ENCODE measurements around the gene HIBCH.
"Not testable (repeated sequence)": the region's sequence is repeated elsewhere in the genome, so short reads cannot be mapped to it uniquely, and the experiment has no call there.

Gene HIBCH, protein sequence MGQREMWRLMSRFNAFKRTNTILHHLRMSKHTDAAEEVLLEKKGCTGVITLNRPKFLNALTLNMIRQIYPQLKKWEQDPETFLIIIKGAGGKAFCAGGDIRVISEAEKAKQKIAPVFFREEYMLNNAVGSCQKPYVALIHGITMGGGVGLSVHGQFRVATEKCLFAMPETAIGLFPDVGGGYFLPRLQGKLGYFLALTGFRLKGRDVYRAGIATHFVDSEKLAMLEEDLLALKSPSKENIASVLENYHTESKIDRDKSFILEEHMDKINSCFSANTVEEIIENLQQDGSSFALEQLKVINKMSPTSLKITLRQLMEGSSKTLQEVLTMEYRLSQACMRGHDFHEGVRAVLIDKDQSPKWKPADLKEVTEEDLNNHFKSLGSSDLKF

DNA sequence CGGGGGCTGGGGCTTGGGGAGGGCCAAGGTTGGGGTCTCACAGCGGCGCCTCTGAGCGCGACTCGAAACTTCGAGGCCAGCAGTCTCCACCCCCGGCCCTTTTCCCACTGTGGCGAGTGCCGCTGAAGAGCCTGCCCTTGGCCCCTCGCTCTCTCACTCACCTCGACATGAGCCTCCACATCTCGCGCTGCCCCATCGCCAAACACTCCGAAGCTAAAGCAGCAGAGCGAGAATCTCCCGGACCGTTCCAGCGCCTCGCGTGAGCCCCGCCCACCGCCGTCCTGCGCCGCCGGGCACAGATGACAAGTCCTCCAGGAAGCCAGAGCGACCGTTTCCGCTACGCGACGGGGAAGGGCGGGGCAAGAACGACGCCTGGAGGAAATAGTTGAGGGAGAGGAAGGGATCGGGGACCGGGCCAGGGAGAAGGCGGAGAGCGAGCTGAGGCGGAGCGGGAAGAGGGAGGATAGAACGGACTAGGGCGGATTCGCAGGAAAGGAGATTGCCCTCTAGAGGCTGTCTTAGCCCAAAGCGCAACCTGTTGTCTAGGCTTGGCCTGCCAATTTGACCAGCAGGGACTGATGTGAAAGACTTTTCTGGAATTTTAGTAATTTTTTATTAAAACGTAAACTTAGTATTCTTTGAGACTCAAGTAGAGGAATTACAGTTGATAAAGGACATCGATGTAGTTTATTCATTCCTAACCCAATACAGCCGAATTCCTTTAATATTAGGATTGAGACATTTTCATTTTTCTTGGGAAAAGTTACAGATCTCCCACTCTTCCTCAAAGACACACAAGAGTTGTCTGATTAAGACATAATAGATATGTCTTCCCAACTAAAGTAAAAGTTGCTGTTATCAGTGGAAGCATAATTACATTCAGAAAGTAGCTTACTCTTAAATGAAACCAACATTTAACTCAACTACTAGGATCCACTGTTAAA lies at the start of gene HIBCH:
TSS of gene HIBCH (minus strand) at position 272 of the 944 bp plus-strand sequence. CDS start at position 196, 76 bp downstream.
- peak; percentile 80 for DNase-seq (ENCODE audit: low read depth)

DNA sequence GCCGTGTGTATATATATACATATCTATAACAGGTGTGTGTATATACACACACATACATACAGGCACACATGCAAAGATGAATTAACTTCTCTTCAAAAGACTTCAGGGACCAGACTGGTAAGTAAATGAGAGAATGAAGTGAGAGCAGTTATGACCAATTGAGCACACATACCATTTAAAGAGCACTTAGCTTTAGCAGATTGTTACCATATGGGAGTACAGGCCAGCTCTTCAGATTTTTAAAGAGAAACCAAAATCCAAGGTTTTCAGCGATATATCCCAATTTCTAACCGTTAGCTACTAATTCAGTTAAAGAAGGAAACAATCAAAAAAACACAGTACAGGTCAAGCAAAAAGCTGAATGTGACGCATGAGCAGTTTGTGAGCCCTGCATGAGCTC lies 47.5 kb upstream of the HIBCH start:
- DNase-seq (ENCODE audit: low read depth), result no peak

DNA sequence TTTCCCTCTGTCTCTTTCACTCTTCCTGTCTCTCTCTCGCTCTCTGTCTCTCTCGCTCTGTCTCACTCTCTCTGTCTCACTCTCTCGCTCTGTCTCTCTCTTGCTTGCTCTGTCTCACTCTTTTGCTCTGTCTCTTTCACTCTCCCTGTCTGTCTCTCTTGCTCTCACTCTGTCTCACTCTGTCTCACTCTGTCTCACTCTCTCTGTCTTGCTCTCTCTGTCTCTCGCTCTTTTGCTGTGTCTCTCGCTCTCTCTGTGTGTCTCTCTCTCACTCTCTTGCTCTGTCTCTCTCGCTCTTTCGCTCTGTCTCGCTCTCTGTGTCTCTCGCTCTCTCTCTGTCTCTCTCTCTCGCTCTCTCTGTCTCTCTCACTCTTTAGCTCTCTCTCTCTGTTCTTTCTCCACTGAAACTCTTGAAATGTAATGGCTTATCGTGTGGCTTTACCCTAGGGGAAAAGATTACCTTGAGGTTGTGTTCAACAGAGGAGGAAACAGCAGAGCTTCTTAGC lies 46.7 kb upstream of the HIBCH start:
- no peak for DNase-seq (ENCODE audit: low read depth)

DNA sequence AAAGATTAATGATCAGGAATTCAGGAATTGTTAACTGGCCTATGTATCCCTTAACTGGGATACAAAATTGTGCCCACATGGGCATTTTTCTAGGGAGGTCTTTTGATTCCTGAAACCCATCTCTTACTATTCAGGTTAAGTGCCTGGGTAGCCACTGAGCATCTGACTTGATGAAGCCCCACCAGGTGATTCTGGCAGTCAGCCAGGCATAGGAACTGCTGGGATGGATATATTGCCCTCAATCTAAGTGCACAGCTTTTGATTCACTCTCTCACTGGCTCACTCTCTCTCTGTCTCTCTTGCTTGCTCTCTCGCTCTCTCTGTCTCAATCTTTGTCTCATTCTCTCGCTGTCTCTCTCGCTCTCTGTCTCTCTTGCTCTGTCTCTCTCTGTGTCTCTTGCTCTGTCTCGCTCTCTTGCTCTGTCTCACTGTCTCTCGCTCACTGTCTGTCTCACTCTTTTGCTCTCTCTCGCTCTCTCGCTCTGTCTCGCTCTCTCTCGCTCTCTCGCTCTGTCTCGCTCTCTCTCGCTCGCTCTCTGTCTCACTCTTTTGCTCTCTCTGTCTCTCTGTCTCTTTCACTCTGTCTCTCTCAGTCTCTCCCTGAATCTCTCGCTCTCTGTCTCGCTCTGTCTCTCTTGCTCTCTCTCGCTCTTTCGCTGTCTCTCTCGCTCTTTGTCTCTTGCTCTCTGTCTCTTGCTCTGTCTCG lies 46.0 kb upstream of the HIBCH start:
- DNase-seq (ENCODE audit: low read depth), result no peak

DNA sequence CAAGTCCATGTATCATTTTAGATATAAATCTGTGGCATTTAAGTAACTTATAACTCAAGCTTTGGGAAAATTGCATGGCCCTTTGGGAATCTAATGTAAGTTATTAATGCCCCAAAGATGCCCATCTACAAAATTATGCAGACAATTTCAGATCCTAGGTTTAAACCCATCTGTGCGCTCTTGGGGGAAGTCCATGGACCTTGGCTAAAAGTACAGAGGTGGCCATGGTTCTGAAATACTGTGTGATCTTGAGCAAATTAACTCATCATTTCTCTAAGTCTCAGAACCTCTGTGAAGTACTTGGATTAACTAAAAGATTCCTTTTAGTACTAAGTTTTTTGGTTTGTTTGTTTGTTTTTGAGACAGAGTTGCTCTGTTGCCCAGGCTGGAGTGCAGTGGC lies 43.3 kb upstream of the HIBCH start:
- DNase-seq (ENCODE audit: low read depth), result no peak

DNA sequence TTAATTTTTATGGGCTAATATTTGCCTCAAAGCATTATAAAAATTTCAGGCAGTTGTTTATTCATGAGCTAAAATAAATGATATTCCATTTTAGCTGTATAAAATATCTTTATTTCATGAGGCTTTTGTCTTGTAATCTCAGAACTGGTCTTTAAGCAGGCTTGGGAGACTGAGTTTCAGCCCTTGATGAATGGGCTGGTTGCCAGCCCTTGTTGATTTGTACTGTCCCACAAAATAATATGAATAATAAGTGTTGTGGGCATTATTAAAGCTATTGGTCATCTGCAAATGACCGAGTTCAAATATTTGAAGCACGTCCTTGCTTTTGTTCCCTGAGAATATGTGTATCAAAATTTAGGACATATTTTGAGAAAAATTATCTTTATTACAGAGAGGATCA lies 41.9 kb upstream of the HIBCH start:
- DNase-seq (ENCODE audit: low read depth), result no peak

DNA sequence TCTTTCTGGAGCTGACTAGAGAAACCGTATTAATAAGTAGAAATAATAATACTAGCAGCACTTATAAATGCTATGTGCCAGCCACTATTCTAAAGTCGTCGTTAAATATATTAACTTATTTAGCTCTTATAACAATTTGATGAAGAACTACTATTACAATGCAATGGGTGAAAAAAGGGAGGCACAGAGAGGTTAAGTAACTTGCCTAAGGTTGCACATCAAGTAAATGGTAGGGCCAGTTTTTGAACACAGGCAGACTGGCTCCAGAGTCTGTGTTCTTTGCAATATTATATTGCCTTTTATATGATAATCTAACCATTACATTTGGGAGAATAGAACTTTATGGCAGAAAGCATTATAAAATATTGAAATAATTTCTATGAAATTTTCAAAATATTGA lies 41.3 kb upstream of the HIBCH start:
- no peak for DNase-seq (ENCODE audit: low read depth)

DNA sequence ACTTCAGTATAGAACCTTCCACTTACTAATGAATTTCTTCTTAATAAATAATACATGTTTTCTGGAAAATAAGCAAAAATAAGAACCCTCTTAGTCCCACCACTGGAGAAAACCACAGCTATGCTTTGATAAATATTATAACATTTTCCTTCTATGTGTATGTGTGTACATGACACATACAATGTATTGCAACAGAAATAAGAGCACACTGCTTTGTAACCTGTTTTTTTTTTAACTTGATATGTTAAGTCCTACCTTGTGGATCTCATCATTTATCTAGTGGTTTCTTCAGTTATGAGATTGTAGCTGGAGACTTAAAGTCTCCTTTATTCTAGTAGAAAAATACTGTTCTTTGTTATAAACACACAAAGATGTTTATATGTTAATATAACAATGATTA lies 40.9 kb upstream of the HIBCH start:
- no peak for DNase-seq (ENCODE audit: low read depth)

DNA sequence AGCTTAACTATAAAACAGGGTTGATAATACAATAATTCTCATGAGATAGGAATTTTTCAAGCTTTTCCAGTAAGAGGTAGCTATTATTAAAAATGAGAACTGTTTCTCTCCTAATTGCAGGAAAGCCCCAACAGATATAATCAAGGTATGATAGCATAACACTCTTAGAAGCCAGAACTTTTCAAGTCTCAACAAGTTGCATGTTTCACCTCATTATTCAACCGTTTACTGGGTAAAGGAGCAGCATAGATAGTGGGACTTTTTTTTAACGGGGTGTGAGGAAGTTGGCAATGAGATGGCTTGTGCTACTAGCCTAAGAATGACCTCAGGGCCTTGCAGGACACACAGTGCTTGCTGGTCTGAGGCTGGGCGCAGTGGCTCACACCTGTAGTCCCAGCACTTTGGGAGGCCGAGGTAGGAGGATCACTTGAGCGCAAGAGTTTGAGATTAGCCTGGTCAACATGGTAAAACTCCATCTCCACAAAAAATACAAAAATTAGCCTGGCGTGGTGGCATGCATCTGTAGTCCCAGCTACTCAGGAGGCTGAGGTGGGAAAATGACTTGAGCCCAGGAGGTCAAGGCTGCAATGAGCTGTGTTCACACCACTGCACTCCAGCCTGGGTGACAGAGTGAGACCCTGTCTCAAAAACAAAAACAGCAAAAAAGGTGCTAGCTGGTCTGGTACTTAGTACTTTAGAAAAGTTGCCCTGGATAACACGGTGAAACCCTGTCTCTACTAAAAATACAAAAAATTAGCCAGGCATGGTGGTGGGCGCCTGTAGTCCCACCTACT lies 39.2 kb upstream of the HIBCH start:
- not testable (repeated sequence) for DNase-seq (ENCODE audit: low read depth)

DNA sequence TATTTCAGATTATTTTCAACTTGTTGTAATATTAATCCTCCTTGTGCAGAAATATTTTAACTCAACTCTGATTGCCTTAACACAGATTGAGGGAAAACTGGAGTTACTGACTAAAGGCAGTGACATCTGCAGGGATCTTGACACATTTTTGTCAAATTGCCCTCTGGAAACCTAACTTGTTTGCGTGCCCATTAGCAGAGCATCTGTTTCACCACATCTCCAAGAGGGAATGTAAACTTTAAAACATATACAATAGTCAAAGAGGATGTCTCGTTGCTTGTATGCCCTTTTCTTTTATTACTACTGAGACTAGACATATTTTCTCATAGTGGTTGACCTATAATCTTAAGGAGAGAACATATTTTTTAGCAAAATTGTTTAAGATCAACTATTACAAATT lies 38.0 kb upstream of the HIBCH start:
- DNase-seq (ENCODE audit: low read depth), result no peak

DNA sequence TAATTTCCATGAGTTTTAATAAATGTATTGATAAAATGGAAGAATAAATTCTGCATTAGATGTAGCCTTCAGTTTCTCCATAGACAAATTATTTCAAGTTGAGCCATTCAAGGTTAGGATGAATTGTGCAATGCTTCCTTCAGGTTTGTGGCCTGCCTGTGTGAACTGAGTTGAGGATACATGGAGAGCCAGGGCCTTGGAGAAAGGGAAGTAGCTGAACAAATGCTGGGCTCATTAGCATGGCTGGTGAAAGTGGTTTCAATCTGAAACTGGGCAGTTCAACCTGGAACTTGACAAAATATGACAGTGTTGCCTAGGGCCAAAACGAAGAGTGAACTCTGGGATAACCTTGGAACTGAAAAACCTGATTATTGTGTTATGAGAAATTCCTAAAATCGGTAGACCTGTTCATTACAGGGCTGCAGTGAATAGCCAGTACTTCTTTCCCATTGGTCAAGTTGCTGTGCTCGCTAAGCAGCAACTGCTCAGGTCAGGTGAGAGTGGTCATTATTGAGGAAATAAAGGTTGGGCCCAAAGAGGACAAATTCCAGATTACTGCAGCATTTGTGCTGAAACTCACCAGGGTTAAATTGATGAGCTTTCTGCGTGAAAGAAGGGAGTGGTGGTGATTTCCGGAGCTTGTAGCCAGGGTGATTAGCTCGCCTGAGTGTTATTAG lies 36.5 kb upstream of the HIBCH start:
- no peak for DNase-seq (ENCODE audit: low read depth)

DNA sequence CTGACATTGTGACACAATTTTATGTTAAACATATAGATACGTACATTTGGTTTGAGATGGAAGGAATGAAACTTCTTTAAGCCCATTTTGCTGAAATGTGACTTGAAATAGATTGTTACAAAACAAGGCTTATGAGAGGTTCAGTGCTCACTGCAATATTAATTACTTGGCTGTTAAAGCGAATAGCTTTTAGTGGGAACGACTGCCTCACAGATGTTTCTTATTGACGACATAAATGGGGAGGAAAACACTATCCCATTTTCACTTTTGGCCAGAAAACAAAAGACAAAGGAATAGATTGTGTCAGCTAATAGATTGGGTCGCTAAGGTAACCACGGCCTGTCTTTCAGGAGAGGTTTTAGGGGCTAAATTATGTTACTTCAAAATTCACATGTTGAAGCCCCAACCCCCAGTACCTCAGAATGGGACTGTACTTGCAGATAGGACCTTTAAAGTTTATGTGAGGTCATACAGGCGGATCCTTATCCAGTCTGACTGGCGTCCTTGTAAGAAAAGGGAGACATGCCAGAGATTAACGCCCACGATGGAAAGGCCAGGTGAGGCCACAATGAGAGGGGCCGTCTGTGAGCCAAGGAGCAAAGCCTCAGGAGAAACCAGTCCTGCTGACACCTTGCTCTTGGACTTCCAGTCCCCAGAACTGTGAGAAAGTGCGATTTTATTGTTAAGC lies 34.5 kb upstream of the HIBCH start:
- no peak for DNase-seq (ENCODE audit: low read depth)

DNA sequence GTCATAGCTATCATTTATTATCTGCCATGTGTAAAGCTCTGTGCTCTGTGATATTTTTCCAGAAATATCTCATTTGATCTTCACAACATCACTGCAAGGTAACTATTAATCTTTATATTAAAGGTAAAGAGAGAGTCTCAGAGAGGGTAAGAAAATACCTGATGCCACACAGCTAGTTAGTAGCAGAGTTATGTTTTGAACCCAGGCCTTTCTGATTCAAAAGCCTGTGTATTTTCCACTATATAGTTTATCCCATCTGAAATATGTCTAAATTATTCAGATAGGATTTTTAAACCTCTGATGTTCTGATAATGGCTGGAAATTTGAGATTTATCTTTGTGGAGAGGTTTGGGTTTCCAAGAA lies 33.9 kb upstream of the HIBCH start:
- no peak for DNase-seq (ENCODE audit: low read depth)

DNA sequence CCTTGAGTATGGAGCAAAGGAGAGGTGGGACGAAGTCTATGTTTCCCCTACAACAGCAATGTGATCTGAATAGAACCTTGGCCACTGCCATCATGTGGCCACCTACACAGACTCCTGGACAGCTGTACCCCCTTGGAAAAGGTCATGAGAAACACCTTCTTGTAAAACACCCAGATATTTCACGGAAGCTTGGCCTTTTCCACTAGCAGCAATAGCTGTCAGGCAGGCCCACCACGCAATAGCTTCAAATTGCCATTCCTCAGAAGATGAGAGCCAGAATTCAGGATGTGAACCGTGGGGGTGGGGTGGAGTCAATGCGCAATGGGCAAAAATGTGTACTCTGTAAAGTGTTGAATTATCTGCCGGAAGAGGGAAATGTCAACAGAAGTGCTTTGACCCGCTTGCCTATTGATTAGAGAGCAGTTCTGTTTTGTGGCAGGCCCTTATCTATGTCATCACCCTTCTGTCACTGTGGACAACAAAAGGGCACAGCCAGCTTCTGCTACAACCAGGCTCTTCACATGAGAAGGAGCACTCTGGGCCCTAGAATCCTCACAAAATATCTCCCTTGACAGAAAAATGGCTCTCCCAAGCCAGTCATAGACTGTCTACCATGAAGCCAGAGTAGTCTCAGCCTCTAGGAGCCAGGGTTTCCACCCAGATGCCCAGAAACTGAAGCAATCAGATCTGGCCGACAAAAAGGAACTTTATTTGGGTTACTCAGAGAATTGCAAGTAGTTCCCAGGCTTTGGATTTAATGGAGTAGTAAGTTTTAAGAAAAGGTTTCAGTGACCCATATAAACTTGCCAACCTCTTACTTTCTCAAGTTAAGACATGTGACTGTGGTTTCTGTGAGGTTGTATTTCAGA lies 33.3 kb upstream of the HIBCH start:
- no peak for DNase-seq (ENCODE audit: low read depth)

DNA sequence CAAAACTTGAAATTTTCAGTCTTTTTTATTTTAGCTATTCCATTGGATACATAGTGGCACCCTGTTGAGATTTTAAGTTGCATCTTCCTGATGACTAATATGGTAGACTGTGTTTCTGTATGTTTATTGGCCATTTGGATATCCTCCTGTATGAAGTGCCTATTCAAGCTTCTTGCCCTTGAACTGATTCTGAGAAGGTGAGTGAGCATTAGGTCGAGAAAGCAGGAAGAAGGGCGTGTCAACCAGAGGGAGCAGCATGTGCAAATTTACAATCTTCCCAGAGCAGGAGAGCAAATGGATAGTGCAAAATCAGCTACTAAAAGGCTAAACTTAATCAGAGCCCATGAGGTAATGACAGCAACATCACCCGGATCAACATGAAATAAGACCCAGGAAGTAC lies 32.3 kb upstream of the HIBCH start:
- DNase-seq (ENCODE audit: low read depth), result no peak

DNA sequence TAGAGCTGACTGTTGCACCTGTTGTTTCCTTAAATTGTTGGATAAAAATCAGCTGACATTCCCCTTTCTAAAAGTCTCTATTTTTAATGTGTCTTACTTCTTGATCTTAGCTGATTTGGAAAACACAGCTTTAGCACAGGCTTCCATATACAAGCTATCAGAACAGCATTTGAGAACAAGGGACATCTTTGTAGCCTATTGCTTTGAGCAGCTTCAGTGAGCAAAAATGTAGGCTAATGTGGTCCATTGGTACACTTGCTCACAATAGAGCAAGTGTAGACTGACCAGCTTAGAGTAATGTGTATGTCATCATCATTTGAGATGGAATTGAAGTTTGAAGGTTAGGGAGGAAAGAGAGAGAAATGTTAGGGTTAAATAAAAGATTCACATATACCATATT lies 30.7 kb upstream of the HIBCH start:
- DNase-seq (ENCODE audit: low read depth), result no peak

DNA sequence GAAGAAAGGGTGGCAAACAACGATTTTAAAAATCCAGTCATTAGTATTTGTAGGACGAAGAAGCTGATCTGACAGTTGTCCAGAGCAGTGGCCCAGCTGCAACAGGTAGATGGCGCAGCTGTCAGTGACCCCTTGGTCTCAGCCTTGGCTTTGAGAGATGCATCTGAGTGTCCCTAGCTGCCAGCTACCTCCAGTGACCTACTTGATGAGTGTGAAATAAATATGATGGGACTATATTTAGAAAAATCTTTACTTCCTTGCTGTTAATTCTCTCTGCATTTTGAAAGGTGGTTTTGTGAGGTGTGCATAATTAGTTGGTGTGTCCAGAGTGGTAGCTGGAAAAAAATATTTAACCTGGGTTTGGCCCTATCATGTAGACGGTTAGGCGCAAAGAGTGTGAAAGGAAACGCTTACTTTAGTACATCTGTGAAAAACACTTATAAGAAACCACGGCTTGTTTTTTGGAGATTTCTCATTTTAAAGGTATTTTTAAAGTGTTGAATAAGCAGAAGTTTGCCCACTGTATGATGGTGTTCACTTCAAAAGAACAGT lies 24.7 kb upstream of the HIBCH start:
- DNase-seq (ENCODE audit: low read depth), result no peak

DNA sequence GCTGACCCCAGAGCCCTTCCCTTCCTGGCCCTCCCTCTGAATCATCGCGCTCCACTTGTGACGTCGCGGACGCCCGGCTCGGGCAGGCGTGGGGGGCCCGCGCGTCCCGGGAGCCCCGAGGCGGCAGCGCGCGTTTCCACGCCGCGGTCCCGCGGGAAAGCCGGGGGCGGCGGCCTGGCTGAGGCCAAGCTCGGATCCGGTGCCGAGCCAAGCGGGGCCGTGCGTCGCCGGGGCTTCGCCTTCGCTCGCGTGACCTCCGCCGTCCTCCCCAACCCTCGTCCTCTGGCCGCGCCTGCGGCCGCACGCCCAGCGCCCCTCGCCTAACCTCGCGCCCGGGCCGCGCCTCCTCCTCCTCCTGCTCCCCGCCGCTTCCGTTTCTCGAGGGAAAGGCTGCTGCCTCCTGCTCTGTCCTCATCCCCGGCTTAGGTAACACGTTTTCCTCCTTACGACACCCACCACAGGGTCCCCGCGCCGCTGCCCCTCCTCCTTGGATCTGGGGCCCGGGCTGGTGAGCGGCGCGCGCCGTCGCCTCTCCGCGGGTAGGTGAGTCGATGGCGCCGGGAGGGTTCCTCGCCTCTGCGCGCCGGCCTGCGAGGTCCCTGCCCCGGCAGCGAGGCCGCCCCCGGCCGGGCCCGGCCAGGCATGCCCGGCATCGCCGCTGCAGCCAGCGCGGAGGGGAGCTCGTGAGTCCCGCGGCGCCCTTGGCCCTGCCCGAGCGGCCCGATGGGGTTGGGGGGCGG lies 24.1 kb upstream of the HIBCH start, which contains the start of gene INPP1:
TSS of gene INPP1 (plus strand) at position 54 of the 740 bp plus-strand sequence. CDS start 16,514 bp downstream, outside the sequence.
- peak; percentile 16 for DNase-seq (ENCODE audit: low read depth)

Data from activated T-helper 9 cell treated with anti-CD3 and anti-CD28 coated beads, Interleukin-2, amount 50 U/mL, for 16 hours (primary cell).